B cell (primary cell): ENCODE data around the gene RNFT2. TPM values are rescaled to one million over a fixed set of nuclear protein-coding genes. Genes with fewer than 3 reads are reported as not detected.

Experiments used
- ATAC-seq: fragments of 200-7000 bp; cut with Tn5 transposase; one replicate; pipeline ENCODE4 v1.10.0; 2021; ENCODE audit warnings: low read depth, mild to moderate bottlenecking, moderate number of reproducible peaks, moderate library complexity
- CTCF ChIA-PET: fragments of 350-600 bp; sonication (Branson Sonifier 250); formaldehyde crosslinking; loops from one replicate; lab custom pipeline; 2021; ENCODE audit warnings: antibody characterized with exemption, inconsistent platforms; lab: Charles Lee
- POLR2A ChIA-PET: fragments of 350-600 bp; sonication (Branson Sonifier 250); formaldehyde crosslinking; loops from one replicate; lab custom pipeline; 2021; ENCODE audit warnings: antibody characterized with exemption; lab: Charles Lee
- DNase-seq: peaks from one replicate; pipeline ENCODE4 v3.0.0; 2013
- H2AFZ ChIP-seq: 2 replicates; pipeline ENCODE4 v1.6.1; 2012; ENCODE audit warnings: mild to moderate bottlenecking, low read depth, low read length; ENCODE audit not compliant: insufficient read depth, poor library complexity, severe bottlenecking
- H3K27ac ChIP-seq, 2 donors: 1 replicate in 1 of 2; 2 replicates in 1 of 2; pipeline ENCODE4 v1.5.1; 2012 to 2013; ENCODE audit warnings: low read length in 2 of 2, mild to moderate bottlenecking in 2 of 2, moderate library complexity in 1 of 2
- H3K27me3 ChIP-seq, 4 experiments: fragments of 200-600 bp in 1 of 4; sonication (generic) in 1 of 4; replicated peaks in 1 of 4; 1 replicate in 2 of 4; 2 replicates in 2 of 4; pipeline versions ENCODE4 v1.6.1 to v1.7.0; 2013 to 2016; ENCODE audit warnings: low read length in 3 of 4, mild to moderate bottlenecking in 2 of 4, mixed read lengths in 1 of 4, moderate library complexity in 1 of 4; ENCODE audit not compliant: insufficient read depth in 4 of 4, control insufficient read depth in 3 of 4; ENCODE audit errors: control extremely low read depth in 1 of 4
- H3K36me3 ChIP-seq, 2 experiments: replicated peaks in 1 of 2; 1 replicate in 1 of 2; 2 replicates in 1 of 2; pipeline versions ENCODE4 v1.6.1 to v1.7.1; 2013; ENCODE audit warnings: low read length in 1 of 2; ENCODE audit not compliant: insufficient read depth in 2 of 2, control insufficient read depth in 1 of 2; ENCODE audit errors: control extremely low read depth in 1 of 2, extremely low read depth in 1 of 2
- H3K4me1 ChIP-seq, 2 donors: fragments of 200-600 bp in 1 of 2; sonication (generic) in 1 of 2; 1 replicate in 1 of 2; 2 replicates in 1 of 2; pipeline versions ENCODE4 v1.5.1 to v1.6.1; 2013 to 2017; ENCODE audit warnings: low read length in 2 of 2; ENCODE audit not compliant: control insufficient read depth in 2 of 2, insufficient read depth in 2 of 2
- H3K4me2 ChIP-seq: replicated peaks from 2 replicates; pipeline ENCODE3; 2012; ENCODE audit warnings: mild to moderate bottlenecking, low read depth, low read length; ENCODE audit not compliant: poor library complexity, severe bottlenecking
- H3K4me3 ChIP-seq, 5 experiments: fragments of 200-600 bp in 1 of 5; sonication (generic) in 1 of 5; 1 replicate in 3 of 5; 2 replicates in 2 of 5; pipeline versions ENCODE4 v1.5.1 to v1.7.0; 2011 to 2016; ENCODE audit warnings: low read length in 4 of 5, mild to moderate bottlenecking in 4 of 5, low read depth in 2 of 5, control low read depth in 1 of 5, moderate library complexity in 1 of 5; ENCODE audit not compliant: insufficient read depth in 1 of 5; ENCODE audit errors: control extremely low read depth in 1 of 5, extremely low read depth in 1 of 5
- H3K79me2 ChIP-seq: fragments of 200-600 bp; sonication (generic); one replicate; pipeline ENCODE4 v1.6.0; 2016; ENCODE audit warnings: low read length; ENCODE audit not compliant: control insufficient read depth, insufficient read depth
- H3K9ac ChIP-seq: fragments of 200-600 bp; sonication (generic); 2 replicates; pipeline ENCODE4 v1.6.1; 2017; ENCODE audit warnings: mild to moderate bottlenecking, low read length, moderate library complexity
- H3K9me3 ChIP-seq, 3 donors: one replicate each; pipeline versions ENCODE4 v1.6.1 to v1.7.1; 2013; ENCODE audit warnings: low read length in 2 of 3; ENCODE audit not compliant: control insufficient read depth in 2 of 3, insufficient read depth in 1 of 3; ENCODE audit errors: control extremely low read depth in 1 of 3
- H4K20me1 ChIP-seq: 2 replicates; pipeline ENCODE4 v1.6.0; 2012; ENCODE audit warnings: mild to moderate bottlenecking, low read length; ENCODE audit not compliant: insufficient read depth, control insufficient read depth, poor library complexity, severe bottlenecking
- H3K27ac Mint-ChIP-seq: one replicate; pipeline ENCODE4 v1.8.0; 2021; ENCODE audit warnings: mixed read lengths
- H3K27me3 Mint-ChIP-seq: one replicate; pipeline ENCODE4 v1.8.0; 2021; ENCODE audit warnings: mixed read lengths
- H3K4me1 Mint-ChIP-seq: one replicate; pipeline ENCODE4 v1.8.0; 2021; ENCODE audit warnings: mixed read lengths
- H3K4me3 Mint-ChIP-seq: one replicate; pipeline ENCODE4 v1.8.0; 2021; ENCODE audit warnings: mixed read lengths
- H3K9me3 Mint-ChIP-seq: one replicate; pipeline ENCODE4 v1.8.0; 2022; ENCODE audit warnings: mixed read lengths; ENCODE audit not compliant: insufficient read depth
- EZH2 ChIP-seq: IDR thresholded peaks from 2 replicates; pipeline ENCODE4 v1.6.1; 2012; ENCODE audit warnings: borderline replicate concordance, low read depth, mild to moderate bottlenecking, moderate library complexity, low read length; ENCODE audit not compliant: insufficient read depth, poor library complexity, severe bottlenecking
- WGBS: methylation state at CpG from one replicate; pipeline ENCODE4 v1.1.5; 2013; ENCODE audit warnings: missing lambda C conversion rate; ENCODE audit not compliant: insufficient coverage; 5-methylcytosine and 5-hydroxymethylcytosine counted together
- intact Hi-C: fragments of 100-400 bp; cut with micrococcal nuclease; formaldehyde crosslinking; loops from one replicate; pipeline ENCODE4 v1.10.0; 2022
- polyA plus RNA-seq: library from polyadenylated mRNA; depleted of rRNA; stranded (reverse); fragments of >200 nt; gene quantifications from 2 replicates; pipeline ENCODE4 v1.2.3, GENCODE V29; 2012
- total RNA-seq, 2 donors: library from RNA; stranded (reverse); fragments of 120-200 nt in 1 of 2; gene quantifications; 1 replicate in 1 of 2; 2 replicates in 1 of 2; pipeline versions ENCODE4 v1.2.3 to v1.2.4, GENCODE V29; 2013 to 2022
- TF ChIP-seq, protein P1 (sequence below): fragments of 200-600 bp; IDR thresholded peaks from one replicate; pipeline ENCODE4 v1.8.0; 2022; ENCODE audit warnings: antibody characterized with exemption, mild to moderate bottlenecking

Gene RNFT2
- total and polyA plus RNA-seq, 2 donors (not counting 1 experiment from before 2014, with no cell fraction given), result 5.2 to 18.2 TPM

DNA sequence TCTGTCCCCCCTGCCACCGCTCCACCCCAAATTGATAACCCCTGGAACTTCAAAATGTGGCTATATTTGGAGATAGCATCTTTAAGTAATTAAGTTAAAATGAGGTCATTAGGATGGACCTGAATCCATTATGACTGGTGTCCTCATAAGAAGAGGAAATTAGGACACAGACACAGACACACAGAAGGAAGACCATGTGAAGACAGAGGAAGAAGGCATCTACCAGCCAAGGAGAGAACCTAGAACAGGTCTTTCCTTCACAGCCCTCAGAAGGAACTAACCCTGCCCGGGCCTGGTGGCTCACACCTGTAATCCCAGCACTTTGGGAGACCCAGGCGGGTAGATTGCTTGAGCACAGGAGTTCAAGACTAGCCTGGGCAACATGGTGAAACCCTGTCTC, 146.8 kb downstream of the RNFT2 start:
- CTCF ChIA-PET, result no interaction called here
- H3K27me3 Mint-ChIP-seq, result peaks cover 28% of the 10 kb centered on the region
- H3K27ac Mint-ChIP-seq, result no peak overlapping the region

DNA sequence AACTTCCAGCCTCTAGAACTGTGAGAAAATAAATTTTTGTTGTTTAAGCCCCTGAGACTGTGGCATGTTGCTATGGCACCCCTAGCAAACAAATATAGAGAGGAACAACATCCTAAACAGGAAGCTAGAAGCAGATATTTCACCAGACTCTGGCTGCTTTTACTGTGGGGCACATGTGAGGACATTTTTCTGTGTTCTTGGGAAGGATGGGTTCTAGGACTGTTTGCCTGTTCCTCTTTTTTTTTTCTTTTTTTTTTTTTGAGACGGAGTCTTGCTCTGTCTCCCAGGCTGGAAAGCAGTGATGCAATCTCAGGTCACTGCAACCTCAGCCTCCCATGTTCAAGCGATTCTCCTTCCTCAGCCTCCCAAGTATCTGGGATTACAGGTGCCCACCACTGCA, 147.4 kb downstream of the RNFT2 start:
- intact Hi-C loops, result no loop called here
- ChIA-PET CTCF (no interaction called here), POLR2A (interaction anchor here (0.7 kb wide), 2 partner anchors 176 to 183 kb away, joined by 7 to 11 read pairs; no protein-coding TSS in a partner anchor)
- Histone ChIP-seq H3K79me2 (no peaks in the 10 kb centered on the region), H3K9me3 (peaks cover 0 to 6% (median 4%) of the 10 kb centered on the region in 3 donors), H2AFZ (no peak overlapping the region), H3K9ac (no peak overlapping the region), H4K20me1 (no peaks in the 10 kb centered on the region), H3K27ac (no peak overlapping the region), H3K4me1 (peaks cover 19 to 27% of the 10 kb centered on the region in 2 donors), H3K36me3 (no peaks in the 10 kb centered on the region), H3K4me2 (no peak overlapping the region), H3K4me3 (no peak overlapping the region), H3K27me3 (peaks cover 0 to 18% (median 6%) of the 10 kb centered on the region in 4 experiments)
- ATAC-seq (no peak), DNase-seq (peak; percentile 69)
- peaks cover 25% of the 10 kb centered on the region for H3K4me1 Mint-ChIP-seq
- TF ChIP-seq, protein P1, sequence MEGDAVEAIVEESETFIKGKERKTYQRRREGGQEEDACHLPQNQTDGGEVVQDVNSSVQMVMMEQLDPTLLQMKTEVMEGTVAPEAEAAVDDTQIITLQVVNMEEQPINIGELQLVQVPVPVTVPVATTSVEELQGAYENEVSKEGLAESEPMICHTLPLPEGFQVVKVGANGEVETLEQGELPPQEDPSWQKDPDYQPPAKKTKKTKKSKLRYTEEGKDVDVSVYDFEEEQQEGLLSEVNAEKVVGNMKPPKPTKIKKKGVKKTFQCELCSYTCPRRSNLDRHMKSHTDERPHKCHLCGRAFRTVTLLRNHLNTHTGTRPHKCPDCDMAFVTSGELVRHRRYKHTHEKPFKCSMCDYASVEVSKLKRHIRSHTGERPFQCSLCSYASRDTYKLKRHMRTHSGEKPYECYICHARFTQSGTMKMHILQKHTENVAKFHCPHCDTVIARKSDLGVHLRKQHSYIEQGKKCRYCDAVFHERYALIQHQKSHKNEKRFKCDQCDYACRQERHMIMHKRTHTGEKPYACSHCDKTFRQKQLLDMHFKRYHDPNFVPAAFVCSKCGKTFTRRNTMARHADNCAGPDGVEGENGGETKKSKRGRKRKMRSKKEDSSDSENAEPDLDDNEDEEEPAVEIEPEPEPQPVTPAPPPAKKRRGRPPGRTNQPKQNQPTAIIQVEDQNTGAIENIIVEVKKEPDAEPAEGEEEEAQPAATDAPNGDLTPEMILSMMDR, result no peak
- TF ChIP-seq EZH2, result no peak
- H3K4me3 Mint-ChIP-seq, result no peak overlapping the region
- H3K27ac Mint-ChIP-seq, result no peak overlapping the region
- WGBS, result 100% methylated on average over 1 of the region's 2 CpGs
- peaks cover 22% of the 10 kb centered on the region for H3K27me3 Mint-ChIP-seq
- peaks cover 2% of the 10 kb centered on the region for H3K9me3 Mint-ChIP-seq

More for the DNA sequence above, 146.8 kb downstream of the RNFT2 start:
- Histone ChIP-seq H3K4me2 (no peak overlapping the region), H3K27ac (peak overlapping the region in 1 of 2 donors; percentile 18), H3K27me3 (peaks cover 0 to 21% (median 11%) of the 10 kb centered on the region in 4 experiments), H3K9me3 (peaks cover 0 to 4% (median 0%) of the 10 kb centered on the region in 3 donors), H2AFZ (no peak overlapping the region), H3K79me2 (no peaks in the 10 kb centered on the region), H4K20me1 (no peaks in the 10 kb centered on the region), H3K36me3 (no peaks in the 10 kb centered on the region), H3K4me1 (peaks cover 25 to 33% of the 10 kb centered on the region in 2 donors), H3K4me3 (no peak overlapping the region), H3K9ac (no peak overlapping the region)
- WGBS, result 67% methylated on average over 1 of the region's 3 CpGs
- H3K4me1 Mint-ChIP-seq, result peaks cover 32% of the 10 kb centered on the region
- no peaks in the 10 kb centered on the region for H3K9me3 Mint-ChIP-seq
- TF ChIP-seq, protein P1, result no peak
- no peak for TF ChIP-seq EZH2
- DNase-seq, result no peak
- POLR2A ChIA-PET, result no interaction called here
- intact Hi-C loops, result loop anchor here (5.0 kb wide), 1 partner anchor 128 kb away; no protein-coding TSS in a partner anchor
- ATAC-seq, result no peak
- H3K4me3 Mint-ChIP-seq, result no peak overlapping the region
